GM18499 (cell line): ENCODE data around the gene CRB1.
"Not testable (repeated sequence)": the region's sequence is repeated elsewhere in the genome, so short reads cannot be mapped to it uniquely, and the experiment has no call there.

Source experiments
- ATAC-seq: cut with Tn5 transposase; IDR thresholded peaks from one replicate; pipeline ENCODE4 v1.9.1; 2021; ENCODE audit warnings: moderate number of reproducible peaks; ENCODE audit not compliant: insufficient read depth, unreplicated experiment

Gene CRB1

DNA sequence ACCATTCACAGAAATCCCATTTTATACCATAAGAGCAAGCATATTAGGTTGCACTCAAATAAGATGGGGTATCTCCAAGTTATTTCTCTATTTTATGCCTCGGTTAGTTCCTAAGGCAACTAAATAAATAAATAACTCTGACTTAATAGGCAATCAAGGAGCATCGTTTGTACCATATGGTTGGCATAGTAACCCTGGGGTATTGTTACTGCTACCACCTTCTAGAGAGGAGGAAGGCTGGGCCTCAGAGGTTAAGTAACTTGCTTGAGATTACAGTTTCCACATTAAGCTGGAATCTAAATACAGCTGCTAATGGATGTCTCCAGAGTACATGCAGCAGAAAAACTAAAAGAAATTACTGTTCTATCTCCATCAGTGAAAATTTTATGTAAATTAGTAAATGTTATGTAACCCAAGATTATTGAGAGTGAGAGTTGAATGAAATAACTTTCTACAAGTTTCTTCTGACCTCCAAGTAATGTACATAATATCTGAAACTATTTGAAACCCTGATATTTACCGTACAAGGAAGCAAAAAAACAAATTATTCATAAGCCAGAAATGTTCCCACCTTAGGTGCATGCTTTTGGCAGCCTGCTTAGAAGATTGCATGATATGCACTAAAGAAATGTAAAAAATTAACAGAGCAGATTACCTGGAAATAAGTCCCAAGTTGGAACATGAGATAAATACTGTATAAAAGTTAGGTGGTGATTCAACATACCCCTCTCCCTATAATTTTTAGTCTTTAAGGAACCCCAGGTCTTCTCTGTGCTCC is 127.0 kb downstream of the CRB1 start:
- ATAC-seq, result no peak

DNA sequence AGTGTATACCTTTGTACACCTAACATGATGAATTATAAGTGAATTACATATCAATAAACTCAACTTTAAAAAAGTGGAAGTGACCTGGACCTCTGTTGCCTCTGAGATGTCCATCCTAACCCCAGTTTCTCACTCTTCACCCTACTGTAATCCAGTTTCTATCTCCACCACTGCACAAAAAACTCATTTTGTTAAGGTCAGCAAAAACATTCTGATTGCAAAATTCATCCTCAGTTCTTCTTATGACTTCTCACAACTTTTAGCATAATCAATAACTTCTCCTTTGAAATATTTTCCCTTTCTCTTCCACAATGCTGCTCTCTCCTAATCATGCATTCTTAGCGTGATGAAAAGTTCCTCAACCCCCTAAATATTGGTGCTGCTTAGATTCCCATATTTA is 129.8 kb downstream of the CRB1 start:
- no peak for ATAC-seq

DNA sequence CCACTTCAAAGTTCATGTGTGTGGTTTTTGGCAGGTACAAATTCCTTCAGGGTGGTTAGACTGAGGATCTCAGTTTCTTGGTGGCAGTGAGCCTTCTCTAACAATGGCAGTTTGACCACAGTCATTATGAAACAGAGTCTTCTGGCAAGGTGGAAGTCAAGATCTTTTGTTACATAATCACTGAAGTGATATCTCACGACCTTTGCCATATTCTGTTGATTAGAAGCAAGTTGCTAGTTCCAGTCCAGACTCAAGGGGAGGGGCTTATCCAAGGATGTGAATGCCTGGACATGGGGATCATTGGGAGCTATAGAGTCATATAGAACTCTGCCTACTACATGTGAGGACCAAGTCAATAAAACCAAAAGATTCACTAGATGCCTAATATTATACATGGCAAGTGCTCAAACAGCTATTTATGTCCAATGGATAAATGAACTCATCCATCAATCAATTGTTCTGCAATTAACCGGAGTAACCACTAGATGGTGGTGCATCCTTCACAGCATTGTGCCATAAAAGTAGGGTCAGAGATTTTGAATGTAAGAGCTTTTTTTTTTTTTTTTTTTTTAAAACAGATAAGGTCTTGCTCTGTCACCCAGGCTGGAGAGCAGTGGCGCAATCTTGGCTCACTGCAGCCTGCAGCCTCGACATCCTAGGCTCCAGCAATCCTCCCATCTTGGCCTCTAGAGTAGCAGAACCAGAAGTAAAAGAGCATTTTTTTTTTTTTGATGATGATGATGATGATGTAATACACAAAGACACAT is 131.9 kb downstream of the CRB1 start:
- ATAC-seq, result peak; percentile 62

DNA sequence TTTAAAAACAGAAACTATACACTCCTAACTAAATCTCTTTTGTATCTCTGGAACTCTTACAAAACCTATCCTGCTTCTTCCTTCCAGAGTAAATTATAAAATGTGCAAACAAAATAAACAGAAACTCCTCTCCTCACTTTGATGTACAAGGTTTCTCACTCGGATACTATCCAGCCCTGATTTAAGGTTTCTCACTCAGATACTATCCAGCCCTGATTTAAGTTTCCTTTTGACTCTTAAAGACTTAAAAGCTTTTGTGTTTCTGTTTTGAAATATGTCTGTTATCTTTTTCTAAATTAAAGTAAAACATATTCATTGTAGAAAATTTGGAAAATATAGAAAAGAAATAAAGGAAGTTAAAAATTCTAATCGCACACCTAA is 132.5 kb downstream of the CRB1 start:
- ATAC-seq, result no peak

DNA sequence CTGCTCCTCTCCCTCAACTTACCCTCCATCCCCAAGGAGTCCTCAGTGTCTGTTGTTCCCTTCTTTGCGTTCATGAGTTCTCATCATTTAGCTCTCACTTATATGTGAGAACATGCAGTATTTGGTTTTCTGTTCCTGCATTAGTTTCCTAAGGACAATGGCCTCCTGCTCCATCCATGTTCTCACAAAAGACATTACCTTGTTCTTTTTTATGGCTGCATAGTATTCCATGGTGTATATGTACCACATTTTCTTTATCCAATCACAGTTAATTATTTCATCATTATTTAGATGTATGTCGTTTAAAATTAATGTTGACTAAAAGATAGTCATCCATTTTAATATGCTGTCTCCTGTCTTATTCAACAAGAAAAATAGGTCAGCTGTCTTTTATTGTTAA is 134.1 kb downstream of the CRB1 start:
- no peak for ATAC-seq

DNA sequence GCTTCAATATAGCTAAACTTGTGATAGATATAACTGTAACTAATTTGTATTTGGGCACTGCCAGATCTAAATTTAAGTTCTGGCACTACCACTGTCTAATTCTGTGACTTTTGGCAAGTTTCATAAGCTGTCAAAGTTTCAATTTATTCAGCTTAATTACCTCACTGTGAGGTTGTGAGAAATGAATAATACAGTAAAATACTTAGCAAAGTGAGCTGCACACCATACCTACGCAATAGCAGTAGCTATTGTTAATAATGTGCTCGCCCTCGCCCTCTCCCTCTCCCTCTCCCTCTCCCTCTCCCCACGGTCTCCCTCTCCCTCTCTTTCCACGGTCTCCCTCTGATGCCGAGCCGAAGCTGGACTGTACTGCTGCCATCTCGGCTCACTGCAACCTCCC is 136.7 kb downstream of the CRB1 start:
- ATAC-seq, result not testable (repeated sequence)

DNA sequence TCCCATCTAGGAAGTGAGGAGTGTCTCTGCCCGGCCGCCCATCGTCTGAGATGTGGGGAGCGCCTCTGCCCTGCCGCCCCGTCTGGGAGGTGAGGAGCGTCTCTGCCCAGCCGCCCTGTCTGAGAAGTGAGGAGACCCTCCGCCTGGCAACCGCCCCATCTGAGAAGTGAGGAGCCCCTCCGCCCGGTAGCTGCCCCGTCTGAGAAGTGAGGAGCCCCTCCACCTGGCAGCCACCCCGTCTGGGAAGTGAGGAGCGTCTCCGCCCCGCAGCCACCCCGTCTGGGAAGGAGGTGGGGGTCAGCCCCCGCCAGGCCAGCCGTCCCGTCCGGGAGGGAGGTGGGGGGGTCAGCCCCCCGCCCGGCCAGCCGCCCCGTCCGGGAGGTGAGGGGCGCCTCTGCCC is 137.6 kb downstream of the CRB1 start:
- ATAC-seq, result not testable (repeated sequence)

DNA sequence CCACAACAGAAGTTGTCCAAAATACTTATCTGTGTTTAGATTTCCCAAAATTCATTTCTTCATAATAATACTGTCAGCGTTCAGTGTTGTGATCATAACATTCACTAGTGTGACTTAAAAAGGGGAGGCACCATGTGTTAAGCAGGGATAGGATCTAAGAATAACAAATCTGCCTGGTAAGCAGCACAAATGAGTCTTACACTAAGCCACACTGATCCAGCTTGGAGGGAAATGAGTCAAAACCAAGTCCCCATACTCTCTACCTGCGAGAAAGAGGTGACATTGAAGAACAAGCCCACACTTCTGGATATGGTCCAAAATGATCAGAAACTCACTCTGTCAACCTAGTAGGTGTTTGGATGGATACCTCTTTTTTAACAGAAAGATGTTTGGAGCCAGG is 145.5 kb downstream of the CRB1 start:
- ATAC-seq, result no peak

DNA sequence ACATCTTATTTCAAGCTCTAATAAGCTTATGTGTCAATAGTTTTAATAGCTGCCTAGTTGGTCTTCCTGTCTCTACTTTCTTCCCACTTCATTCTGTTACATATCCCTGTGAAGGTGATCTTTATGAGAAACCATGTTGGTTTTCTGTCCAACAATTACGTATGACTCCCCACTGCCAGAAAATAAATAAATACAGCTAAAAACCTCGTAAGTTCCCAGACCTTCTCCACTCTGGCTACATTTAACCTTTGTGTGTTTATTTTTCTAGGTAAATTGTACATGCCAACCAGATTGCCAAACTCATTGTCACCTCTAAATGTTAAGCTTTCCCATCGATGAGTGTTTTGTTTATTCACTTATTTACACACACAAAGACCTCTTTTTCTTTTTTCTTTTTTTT is 147.2 kb downstream of the CRB1 start:
- no peak for ATAC-seq

DNA sequence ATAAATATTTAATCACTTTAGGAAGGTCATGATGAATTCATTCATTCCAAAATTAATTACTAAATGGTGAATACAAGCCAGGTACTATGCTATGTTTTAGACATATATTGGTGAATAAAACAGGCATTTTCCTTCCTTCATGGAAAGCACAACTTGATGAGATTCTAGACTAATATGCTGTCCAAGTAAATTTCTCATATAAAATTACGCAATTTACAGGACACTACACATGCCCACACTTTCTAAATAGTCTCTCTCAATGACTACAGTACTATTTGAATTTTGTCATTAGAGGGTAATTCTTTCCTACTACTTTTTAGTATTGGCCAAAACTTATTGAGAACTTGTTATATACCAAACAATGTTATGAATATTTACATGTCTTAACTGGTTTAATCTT is 150.6 kb downstream of the CRB1 start:
- ATAC-seq, result no peak

DNA sequence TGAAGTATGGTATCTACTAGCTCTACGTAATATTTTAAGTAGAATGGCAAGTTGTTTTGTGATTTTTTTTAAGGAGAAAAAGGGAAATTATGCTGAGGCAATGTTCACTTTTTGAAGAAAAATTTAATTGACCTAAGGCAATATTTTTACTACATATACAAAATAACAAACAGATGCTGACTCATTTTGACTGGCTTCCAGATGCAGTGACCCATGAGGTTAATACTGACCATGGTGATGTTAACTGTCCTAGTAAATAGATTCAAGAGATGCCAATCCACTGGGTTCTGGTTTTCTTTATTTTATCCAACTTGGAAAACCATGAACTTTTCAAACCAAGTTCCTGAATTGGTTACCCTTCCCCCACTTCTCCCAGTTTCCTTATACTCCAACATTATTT is 154.9 kb downstream of the CRB1 start:
- ATAC-seq, result no peak

DNA sequence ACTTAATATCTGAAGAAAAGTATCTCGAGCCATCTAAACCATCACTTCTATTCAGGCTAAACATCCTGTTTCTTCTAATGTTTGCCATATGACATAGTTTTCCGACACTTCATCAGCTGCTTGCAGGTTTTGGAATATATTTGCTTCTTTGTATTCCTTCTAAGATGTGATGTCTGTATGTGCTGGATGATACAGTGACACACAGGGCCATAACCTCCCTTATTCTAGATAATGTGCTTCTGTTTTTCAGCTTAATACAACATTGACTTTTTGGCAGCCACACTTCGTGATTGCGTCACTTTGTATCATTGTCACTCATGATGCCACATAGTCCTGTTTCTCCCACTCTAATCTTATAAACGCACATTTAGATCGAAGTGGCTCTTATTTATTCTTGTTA is 156.3 kb downstream of the CRB1 start:
- ATAC-seq, result no peak

DNA sequence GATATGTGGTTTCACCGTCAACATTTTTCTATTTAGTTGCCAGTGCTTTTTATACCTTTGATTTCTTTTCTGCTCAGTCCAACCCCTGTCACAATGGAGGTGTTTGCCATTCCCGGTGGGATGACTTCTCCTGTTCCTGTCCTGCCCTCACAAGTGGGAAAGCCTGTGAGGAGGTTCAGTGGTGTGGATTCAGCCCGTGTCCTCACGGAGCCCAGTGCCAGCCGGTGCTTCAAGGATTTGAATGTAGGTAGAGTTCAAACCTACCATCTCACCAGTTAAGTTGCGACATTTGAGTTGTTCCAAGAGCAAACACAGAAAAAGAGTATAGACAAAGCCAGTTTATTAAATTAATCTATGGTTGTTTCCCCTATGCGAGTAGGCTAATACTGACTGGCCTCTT is 161.3 kb downstream of the CRB1 start:
- ATAC-seq, result no peak

DNA sequence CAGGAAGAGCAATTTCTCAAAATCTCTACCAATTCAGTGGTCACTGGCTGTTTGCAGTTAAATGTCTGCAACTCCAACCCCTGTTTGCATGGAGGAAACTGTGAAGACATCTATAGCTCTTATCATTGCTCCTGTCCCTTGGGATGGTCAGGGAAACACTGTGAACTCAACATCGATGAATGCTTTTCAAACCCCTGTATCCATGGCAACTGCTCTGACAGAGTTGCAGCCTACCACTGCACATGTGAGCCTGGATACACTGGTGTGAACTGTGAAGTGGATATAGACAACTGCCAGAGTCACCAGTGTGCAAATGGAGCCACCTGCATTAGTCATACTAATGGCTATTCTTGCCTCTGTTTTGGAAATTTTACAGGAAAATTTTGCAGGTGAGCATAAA is 167.2 kb downstream of the CRB1 start:
- ATAC-seq, result no peak

DNA sequence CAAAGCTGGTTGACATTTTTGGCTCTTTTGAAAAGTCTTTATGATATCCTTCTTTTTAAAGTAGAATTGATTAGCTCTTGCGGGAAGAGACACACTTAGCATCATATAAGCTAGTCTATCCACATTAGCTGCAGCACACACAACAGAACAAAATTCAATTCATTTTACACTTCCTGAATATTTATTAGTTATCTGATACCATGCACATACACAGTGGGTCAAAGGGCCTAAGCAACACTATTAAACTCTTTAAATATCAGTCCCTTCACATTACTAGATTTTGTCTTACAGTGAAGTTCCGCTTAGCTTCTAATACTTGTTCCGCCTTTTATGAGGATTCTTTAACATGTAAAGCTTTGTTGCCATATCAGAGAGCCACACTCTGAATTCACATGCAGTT is 169.5 kb downstream of the CRB1 start:
- no peak for ATAC-seq

DNA sequence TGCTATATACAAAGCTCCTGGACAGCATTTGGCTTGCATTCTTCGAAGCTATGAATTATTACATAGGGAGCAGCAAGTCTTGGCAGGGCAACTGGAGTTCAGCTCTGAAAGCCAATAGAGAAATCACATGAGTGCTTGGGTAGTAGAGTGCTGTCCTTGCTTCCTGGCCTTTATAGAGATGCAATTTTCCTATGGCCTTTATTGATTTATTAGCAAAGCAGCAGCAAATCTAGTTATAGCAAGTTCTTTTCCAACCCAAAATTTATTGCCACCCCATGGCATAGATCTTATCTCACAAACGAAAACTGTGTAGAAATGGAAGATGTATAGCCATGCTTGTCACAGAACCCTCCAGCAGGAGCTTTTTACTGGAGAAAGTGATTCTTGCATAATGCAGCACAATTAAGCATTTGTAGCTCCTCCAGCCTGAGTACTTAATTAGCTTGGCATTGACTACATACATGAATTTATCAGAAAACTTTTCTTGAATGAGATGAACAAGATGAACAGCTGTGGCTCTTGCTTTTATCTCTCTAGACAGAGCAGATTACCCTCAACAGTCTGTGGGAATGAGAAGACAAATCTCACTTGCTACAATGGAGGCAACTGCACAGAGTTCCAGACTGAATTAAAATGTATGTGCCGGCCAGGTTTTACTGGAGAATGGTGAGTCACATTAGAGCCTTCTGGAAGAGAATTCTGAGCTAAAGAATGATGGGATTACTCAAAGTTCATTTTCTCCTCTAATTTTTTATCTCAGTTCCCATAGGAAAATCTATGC is 170.1 kb downstream of the CRB1 start:
- ATAC-seq, result no peak

DNA sequence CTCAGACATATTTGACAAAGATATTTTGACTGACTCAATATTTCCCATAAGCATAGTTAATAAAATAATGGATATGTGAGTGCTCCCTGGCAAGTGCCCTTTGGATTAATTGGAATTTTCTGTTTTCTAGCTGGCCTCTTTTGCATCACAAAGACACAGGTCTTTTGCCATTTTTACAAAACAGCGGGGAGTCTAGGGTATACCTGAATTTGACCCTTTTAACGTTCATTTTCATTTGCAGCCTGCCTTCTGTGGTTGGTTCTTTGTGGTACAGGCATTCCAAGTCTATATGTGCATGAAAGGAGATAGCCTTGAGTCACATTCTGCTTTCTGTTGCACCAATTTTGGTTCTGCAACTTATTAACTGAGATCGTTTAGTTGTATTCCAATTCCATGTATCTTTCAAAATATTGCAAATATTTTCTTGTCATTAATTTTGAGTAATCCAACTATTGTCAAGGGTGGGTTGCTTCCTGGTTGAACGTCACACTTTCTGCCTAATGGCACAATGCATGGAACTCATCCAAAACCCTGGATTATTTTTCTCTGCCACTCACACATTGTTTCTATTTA is 171.7 kb downstream of the CRB1 start:
- ATAC-seq, result no peak

DNA sequence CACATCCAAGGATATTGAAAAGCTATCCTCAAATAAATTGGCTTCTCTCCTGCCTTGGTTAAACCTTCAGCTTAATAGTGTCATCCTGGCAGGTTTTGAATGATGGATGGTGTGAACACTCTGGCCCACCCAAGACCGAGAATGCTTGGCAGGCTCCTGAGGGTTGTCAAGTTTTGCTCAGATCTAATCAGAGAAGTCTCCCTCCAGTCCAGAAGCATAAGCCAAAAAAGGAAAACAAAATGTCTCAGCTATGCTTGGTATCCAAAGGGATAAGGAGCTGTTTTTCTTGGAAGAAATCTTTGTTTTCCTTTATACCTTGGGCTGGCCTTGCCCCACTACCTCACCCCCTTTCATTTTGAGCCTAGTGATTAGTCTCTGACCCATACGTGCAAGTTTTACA is 172.7 kb downstream of the CRB1 start:
- no peak for ATAC-seq

DNA sequence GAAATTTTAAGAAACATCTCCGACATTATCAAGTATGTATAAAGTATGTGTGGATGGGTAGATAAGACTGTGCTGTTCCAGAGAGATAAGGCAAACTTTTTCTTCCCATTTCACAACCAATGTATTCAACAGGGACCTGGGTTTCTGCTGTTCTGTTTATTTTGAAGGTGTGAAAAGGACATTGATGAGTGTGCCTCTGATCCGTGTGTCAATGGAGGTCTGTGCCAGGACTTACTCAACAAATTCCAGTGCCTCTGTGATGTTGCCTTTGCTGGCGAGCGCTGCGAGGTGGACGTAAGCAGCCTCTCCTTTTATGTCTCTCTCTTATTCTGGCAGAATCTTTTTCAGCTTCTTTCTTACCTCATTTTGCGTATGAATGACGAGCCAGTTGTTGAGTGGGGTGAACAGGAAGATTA is 174.0 kb downstream of the CRB1 start:
- no peak for ATAC-seq

DNA sequence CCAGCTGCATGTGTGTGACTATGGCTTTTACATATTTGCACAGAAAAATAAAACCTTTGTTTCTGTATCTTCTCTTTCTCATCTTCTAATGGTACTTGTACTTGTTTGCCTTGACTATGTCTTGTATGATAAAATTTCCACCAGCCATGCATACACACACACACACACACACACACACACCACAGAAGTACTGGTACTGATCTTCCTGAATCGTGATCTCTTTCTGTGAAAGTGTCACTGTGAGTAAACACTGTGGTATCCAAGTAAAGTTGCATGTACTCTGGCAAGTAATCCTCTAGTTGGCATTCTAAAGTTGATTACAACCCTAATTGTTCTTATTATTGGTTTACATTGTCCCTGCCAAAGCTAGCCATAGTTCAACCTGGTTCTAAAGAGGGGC is 176.7 kb downstream of the CRB1 start:
- ATAC-seq, result no peak
